GM18499 (cell line): ENCODE data around the gene APC.
"Not testable (repeated sequence)": the region's sequence is repeated elsewhere in the genome, so short reads cannot be mapped to it uniquely, and the experiment has no call there.

Experiments used
- ATAC-seq: cut with Tn5 transposase; IDR thresholded peaks from one replicate; pipeline ENCODE4 v1.9.1; 2021; ENCODE audit warnings: moderate number of reproducible peaks; ENCODE audit not compliant: insufficient read depth, unreplicated experiment

Gene APC

DNA sequence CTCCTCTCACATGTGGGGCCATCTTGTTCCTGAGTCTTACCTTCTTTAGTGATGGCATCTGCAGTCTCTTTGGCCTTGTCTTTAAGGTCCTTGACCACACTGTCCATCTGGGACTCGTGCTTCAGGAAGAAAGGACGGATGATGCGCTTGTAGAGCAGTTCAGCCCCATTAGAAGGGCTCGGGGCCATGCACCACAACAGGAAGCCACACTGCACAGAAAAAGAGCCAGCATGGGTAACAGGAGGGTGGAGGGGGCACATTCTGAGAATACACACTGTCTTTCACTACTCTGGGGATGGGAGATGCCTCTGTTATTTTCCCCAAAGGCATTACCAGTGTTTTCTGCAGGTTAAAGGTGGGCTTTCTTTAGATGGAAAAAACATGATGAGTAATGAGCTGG lies 149.3 kb downstream of the APC start:
- ATAC-seq: no peak

DNA sequence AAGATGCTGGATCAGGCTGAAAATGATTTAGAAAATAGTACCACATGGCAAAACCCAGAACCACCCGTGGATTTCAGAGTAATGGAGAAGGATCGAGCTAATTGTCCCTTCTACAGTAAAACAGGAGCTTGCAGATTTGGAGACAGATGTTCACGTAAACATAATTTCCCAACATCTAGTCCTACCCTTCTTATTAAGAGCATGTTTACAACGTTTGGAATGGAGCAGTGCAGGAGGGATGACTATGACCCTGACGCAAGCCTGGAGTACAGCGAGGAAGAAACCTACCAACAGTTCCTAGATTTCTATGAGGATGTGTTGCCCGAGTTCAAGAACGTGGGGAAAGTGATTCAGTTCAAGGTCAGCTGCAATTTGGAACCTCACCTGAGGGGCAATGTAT lies 154.4 kb downstream of the APC start:
- ATAC-seq: not testable (repeated sequence)

DNA sequence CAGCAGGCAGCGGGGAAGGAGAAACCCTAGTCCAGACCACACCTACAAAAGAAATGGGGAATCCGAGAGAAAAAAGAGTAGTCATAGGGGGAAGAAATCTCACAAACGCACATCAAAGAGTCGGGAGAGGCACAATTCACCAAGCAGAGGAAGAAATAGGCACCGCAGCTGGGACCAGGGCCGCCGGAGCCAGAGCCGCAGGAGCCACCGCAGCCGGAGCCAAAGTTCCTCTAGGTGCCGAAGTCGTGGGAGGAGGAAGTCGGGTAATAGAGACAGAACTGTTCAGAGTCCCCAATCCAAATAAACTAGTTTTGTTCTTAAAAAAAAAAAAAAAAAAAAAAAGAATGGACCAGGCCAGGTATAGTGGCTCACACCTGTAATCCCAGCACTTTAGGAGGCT lies 155.1 kb downstream of the APC start:
- no peak for ATAC-seq

DNA sequence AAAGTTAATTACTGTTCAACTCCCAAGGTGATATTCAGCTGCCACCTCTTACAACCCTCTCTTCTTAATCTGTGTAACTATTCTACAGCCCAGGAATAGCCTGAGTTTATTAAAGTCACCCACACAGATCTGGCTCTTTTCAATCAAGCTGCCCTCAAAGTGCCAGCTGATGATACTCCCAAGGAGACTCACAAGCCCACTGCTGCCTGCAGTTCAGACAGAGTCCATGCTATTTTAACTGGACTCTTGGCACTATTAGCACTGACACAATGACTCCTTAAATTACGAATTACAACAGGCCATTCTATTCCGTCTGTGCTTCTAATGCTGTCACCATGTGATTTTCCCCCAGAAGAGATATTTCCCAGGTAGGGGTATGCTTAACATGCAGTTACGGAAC lies 158.0 kb downstream of the APC start:
- ATAC-seq: no peak
